HG03039 (cell line): ENCODE data around the gene CABLES1.
A peak's percentile ranks its signal among the peaks of the same experiment; 100 is the strongest.
"Not testable (repeated sequence)": the region's sequence is repeated elsewhere in the genome, so short reads cannot be mapped to it uniquely, and the experiment has no call there.

Source experiments
- ATAC-seq: cut with Tn5 transposase; IDR thresholded peaks from one replicate; pipeline ENCODE4 v1.9.1; 2021; ENCODE audit warnings: mild to moderate bottlenecking, moderate library complexity; ENCODE audit not compliant: unreplicated experiment

CABLES1 gene

DNA sequence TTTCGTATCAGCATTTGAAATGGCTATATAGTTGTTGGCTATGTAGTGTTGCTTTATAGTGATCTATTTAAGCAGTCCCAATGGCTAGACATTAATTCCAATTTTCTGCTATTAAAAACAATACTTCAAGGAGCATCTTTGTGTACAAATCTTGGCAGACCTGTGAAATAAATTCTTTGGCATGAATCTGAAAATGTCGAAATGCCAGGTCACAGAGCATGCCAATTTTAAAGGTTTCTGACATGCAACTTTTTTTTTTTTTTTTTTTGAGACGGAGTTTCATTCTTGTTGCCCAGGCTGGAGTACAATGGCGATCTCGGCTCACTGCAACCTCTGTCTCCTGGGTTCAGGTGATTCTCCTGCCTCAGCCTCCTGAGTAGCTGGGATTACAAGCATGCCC, 26.8 kb upstream of the CABLES1 start:
- no peak for ATAC-seq

DNA sequence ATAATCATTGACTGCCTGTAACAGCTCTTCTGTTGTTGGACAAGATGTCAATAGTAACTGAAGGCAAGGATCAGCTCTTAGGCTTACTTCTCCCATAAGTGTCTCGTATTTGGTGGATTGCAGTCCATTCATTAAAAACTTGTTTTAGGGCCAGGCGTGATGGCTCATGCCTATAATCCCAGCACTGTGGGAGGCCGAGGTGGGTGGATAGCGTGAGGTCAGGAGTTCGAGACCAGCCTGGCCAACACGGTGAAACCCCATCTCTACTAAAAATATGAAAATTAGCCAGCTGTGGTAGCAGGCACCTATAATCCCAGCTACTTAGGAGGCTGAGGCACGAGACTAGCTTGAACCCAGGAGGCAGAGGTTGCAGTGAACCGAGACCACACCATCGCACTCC, 26.1 kb upstream of the CABLES1 start:
- ATAC-seq = not testable (repeated sequence)

DNA sequence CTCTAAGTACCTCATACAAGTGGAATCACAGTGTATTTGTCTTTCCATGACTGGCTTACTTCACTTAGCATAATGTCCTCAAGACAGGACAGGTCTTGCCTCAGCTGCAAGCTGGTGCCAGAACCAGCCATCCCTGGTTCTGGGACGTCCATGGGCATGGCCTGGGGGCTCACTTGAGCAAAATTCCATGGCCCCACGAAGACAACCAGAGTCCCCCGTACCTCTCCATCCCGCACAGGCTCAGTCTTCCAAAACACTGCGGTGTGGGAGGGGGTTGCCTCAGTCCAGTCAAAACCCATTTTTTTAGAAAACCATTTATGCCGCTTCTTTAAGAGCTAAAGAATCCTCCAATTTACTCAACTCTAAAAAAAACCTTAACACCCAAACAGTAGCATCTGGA, 21.7 kb upstream of the CABLES1 start:
- ATAC-seq = no peak

DNA sequence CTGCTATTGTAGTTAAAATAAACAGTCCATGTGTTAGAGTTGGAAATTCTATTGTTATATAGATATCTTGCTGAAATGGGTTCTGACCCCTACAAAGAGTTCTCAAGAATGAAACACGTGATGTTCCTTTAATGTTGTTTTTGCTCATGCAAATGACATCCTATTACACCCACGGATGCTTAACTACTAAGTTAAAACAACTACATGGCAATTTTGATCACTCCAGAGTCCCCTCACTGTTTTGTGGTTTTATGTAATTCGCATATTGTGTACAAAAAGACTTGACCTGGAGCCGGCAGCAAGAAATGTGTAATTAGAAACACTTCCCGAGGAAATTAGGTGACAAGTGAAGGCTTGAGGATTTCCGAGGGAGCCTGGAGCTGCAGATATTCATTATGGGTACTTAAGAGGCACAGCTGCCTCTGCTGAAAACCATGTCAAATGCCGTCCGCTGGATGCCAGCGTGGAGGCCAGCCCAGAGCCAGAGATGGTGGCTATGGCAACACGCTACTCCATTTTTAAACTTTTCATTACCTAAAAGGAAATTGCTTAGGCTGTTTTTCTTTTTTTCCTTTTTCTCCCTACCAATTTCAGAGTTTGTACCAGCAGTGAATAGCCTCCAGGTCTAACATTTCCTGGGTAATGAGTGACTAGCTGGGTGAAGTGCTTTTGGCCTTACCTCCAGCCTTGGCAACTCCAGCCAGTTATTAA, 21.0 kb upstream of the CABLES1 start:
- ATAC-seq = no peak

DNA sequence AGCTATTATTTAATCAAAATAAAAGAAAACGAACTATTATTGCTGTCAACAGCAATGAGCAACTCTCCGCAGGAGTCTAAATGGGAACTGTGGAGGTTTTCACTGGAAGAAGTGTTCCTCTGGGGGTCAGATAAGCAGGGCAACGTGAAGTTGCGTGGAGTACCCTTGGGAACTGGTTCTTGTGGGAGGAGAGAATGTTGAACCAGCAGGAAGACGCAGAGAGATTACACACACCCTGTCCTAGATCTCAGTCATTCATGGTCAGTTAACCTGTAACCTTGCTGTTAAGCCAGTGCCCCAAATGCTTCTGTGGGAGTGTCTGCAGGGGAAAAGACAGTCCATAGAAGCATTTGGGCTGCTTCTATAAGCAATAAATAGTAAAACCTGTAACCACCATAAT, 20.4 kb upstream of the CABLES1 start:
- no peak for ATAC-seq

DNA sequence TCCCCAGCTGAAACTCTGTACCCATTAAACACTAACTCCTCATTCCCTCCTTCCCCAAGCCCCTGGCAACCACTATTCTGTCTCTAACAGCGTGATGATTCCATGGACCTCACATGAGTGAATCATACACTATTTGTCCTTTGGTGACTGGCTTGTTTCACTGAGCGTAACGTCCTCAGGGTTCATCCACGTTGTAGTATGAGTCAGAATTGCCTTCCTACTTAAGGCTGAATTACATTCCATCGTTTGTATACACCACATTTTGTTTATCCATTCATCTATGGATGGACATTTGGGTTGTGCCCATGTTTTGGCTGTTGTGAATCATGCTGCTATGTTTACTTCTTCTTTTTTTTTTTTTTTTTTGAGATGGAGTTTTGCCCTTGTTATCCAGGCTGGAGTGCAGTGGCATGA, 19.6 kb upstream of the CABLES1 start:
- no peak for ATAC-seq

DNA sequence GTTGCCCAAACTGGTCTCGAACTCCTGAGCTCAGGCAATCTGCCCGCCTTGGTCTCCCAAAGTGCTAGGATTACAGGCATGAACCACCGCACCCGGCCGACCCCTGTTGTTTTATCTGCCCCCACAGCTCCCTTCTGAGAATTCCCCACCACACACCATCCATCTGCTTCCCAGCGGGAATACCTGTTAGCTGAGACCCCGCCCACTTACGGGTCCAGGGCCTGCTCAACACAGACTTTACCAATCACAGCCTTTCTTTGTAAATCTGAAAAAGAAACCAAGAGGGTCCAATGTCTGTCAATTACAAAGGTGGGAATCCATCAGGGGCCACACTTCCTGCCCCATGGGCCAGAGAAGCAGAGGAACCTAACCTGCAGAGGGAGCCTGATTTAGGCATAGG, 14.2 kb upstream of the CABLES1 start:
- ATAC-seq = no peak

DNA sequence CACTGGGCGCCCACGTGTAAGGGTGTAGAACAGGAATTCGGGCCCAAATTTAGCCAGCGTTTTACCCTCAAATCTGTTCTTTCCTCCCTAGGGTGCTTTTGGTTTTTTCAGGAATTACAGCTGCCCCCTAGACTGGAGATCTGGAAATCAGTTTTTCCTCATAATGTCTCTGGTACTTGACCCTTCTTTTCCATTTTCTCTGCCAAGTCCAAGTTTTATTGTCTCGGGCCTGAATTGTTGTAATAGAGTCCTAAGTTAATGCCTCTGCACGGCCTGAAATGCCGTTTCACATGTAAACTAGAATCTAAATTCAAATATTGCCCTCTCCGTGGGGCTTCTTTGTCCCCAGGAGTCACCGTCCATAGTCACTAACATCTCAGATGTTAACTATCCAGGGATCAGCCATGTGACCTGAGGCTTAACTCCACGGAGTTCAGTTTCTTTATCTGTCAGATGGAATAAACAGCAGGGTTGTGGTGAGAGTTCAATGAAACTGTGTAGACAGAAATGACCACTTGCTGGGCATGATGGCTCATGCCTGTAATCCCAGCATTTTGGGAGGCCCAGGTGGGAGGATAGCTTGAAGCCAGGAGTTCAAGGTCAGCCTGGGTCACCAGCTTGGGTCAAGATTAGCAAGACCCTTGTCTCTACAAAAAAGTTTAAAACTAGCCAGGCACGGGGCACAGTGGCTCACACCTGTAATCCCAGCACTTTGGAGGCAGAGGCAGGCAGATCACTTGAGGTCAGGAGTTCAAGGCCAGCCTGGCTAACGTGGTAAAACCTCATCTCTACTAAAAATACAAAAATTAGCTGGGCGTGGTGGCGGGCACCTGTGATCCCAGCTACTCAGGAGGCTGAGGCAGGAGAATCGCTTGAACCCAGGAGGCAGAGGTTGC, 12.7 kb upstream of the CABLES1 start:
- ATAC-seq = no peak

DNA sequence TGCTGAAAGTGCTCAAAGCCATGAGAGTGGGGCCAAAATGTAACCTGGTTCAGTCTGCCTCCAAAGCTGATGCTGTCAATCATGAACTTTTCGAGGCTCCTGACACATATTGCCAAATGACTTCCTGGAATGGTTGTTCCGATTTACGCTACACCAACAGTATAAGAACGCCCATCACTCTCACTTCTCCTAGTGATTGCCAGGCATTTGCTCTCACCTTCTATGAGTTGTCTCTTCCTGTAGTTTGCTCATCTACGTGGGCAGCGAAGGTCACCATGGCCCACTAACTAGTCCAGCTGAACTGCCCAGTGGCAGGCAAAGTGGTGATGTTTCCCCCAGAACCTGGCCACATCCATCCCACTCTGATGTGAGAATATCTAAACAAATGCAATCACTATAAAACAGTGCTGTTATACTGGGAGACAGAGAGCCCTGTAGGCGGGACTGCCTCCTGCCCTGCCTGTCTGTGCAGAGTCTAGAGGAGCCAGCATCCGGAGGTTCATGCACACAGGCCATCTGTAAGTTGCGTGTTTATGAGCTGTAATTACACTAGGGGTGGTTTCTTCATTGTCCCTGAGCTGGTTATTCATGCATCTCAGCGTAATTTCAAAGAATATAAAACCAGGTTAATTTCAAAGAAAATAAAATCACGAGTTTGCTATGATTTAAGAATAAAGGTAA, 8.8 kb upstream of the CABLES1 start:
- ATAC-seq = no peak

DNA sequence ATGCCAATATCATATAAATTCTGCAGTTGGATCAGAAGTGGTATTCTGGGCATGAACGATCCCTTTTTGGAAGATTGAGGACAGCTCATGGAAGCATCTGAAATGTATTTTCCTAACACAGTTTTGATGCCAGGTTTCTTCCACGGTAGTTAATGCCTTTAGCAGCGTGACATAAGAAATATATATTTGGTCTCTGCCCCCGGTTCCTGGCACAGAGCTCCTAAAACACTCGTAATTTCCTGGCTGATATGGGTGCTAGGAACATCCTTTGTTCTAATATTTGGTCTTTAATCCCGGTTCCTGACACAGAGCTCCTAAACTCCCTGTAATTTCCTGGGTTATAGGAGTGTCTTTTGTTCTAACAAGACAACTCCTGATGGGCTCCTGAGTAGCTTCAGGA, 8.2 kb upstream of the CABLES1 start:
- no peak for ATAC-seq

DNA sequence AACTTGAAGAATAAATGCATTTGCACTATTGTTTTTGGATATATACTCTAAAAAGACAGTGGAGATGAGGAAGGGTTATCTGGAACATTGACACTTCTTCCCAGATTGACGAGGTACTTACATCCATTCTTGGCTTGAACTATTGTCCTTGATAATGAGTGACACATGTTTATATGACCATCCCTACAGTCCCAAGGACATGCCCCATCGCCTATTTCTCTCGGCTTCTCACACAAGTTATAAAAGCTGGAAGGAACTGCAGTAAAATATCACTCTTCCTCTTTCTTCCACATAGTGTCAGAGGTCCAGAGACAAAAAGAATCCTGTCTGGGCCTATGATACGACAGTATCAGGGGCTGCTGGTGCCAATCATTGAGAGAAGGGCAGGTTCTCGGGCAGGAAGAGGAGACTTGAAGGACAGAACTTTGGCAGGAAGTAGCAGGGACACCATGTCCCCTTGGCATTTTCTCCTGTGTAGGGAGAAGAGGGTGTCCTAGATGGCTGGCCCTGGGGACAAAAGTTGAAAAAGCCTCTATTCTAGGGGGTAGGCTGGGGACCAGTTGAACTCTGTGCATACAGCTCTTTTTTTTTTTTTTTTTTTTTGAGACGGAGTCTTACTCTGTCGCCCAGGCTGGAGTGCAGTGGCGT, 5.8 kb upstream of the CABLES1 start:
- no peak for ATAC-seq

DNA sequence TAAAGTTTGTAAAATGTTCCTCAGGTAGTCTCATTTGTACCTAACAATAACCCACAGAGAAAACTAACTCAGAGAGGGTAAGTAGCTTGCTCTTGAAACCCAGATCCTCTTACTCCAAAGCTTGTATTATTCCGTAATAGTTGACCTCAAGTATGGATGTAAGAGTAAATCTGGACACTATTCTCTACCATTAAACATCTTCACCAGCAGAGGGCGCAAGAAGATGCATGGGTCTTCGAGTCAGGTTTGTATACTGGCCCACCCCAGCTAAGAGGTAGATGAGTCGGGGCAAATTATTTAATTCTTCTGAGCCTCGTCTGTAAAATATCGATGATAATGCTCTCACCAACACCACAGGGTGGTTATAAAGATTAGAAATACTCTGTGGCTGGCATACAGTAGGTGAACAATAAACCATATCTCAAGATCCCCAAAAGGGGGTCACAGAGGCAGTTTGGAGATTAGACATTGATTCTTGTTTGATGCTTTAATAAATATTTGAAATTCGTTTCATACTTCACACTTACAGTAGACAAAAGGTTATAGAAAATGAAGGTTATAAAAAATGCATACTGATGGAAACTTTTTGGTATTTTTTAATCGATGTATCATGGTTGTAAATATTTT, 3.5 kb upstream of the CABLES1 start:
- no peak for ATAC-seq

DNA sequence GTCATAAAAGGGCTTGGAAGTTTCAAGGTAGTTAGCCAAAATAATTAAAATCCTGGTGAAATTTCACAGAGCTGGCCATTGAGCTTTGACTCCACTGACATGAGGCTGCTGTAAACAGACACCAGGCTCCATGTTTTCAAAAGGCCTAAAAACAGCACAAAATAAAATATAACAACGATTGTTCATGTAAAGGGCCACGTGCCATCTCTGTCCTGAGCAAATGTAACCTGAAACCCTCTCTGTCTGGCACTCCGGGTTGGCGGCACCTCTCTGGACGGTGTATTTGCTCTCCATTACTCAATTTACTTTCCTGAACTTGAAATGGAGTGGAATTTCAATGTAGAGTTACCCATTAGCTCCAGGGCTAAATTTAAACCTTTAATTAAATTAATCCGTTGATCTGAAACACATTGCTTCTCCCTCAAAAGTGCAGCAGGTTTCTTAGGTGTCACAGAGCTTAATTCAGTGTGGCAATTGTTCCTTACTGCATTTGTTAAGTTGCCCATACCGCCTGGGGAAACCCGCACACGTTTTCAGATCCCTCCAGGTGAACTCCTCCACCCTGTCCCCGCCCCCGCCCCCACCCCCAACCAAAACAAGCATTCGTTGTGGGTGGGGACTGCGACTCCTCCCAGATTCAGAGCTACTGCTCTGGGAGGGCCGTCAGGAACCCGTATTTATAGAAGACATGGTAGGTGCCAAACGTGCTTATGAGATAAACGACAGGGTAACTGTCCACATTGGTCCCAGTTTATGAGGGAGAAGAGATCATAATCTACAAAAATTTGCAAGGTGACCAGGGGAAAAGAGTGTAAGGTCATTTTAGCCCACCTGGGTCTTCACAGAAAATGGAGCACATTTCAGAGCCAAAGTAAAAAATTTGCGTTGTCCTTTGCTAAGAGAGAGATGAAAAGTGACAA, 1.2 kb upstream of the CABLES1 start:
- ATAC-seq = no peak

DNA sequence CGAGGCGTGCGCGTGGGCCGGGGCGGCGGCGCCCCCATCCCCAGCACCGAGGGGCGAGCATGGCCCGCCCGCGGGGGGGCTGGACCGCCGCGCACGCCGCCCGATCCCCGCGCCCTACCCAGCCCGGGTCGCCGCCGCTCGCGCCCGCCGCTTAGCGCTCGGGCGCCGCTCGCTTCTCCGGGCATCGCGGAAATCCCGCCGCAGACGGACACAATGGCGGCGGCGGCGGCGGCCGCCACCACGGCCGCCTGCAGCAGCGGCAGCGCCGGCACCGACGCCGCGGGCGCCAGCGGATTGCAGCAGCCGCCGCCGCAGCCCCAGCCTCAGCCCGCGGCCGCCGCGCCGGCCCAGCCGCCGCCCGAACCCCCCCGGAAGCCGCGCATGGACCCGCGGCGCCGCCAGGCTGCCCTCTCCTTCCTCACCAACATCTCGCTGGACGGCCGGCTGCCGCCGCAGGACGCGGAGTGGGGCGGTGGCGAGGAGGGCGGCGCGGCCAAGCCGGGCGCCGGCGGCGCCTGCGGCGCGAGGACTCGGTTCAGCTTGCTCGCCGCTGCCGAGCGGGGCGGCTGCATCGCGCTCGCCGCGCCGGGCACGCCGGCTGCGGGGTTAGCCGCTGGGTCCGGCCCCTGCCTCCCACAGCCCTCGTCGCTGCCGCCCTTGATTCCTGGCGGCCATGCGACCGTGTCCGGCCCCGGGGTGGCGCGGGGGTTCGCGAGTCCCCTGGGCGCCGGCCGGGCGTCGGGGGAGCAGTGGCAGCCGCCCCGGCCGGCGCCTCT, 453 bp downstream of the CABLES1 start:
- ATAC-seq = peak; percentile 37

DNA sequence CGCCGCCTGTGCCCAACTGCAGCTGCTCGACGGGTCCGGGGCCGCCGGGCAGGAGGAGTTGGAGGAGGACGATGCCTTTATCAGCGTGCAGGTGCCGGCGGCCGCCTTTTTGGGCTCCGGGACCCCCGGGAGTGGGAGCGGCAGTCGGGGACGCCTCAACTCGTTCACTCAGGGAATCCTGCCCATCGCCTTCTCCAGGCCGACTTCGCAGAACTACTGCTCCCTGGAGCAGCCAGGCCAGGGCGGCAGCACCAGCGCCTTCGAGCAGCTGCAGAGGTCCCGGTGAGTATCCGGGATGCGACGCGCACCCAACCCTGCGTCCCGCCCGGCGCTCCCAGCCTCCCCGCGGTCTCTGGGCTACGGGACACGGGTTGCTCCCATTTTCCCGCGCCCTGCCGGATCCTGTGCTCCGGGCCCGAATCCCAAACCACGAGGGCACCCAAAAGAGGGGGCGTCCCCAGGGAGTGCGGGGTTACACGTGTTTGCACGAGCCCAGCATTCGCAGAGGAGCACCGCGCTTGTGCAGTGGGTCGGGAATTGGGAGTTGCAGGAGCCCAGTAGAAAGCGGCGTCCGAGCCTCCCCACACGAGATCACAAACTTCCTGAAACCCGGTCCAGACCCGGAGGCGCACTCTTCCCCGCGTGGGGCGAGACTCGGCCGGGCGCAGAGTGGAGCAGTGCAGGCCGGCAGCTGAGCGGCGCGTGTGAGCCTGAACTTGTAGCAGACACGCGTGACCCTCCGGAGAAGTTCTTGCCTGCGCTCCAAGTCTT, 1.2 kb downstream of the CABLES1 start:
- no peak for ATAC-seq

DNA sequence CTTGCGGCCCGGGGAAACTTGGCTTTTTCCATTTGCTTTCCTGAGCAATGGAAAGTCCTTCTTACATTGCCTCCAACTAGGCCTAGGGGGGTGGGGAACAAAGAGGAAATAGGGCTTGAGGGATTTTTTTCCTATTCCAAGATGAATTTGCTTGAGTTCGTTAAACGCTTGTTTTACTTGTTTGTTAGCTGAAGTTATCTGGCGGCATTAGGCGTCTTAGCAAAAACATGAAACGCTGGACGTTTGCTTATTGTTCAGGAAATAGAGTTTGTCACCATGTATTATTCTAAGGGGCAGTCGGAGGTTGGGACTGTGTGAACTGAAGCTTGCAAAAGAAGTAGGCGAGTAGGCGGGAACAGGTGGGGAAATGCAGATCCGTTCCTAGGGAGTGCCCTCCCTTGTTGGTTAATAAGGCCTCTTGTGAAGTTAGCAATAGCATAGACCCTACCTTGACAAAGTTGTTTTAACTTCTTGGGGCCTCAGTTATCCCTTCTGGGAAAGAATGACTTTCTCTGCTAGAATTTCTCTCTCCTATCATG, 1.9 kb downstream of the CABLES1 start:
- ATAC-seq = no peak

DNA sequence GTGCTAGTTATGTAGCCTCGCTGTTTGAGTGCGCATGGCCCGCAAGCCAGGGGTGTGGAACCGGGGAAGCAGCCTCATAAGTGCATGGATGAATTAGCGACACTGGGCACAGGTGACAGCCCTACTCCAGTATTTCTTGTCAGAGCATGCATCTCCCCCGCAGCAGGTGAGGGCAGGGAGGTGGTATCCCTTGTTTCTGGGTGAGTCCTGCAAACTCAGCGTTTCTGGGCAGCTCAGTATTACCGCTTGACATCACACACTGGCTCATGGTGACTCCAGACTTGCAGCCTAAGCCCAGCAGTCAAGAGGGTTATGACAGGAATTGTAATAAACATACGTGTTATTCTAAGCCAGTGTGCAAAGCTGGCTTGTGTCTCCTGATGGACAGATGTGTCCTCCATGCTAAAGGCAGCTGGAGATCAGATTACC, 2.5 kb downstream of the CABLES1 start:
- no peak for ATAC-seq

DNA sequence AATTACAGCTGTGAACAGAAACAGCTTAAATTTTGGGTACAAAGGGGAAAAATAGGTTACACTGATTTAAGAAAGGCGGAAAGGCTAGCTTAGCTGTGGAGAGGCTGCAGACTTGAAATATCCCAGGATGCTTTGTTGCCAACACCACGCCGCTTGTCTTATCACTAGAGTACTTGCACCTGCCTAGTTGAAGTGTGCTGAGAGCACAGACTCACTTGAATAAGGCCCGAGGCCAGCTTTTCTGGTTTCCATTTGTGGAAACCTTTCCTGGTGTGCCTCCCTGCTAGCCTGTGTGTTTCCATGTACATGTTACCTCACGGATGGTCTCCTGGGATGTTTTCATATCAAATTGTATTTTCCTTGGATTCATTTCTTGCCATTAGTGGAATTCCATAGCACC, 3.2 kb downstream of the CABLES1 start:
- ATAC-seq = no peak
